HepG2 (cell line): ENCODE results near the gene SLC28A1. TPM values are rescaled to one million over a fixed set of nuclear protein-coding genes. Genes with fewer than 3 reads are reported as not detected.

Source experiments
- AKAP8 ChIP-seq: sonication (generic); formaldehyde crosslinking; IDR thresholded peaks from 2 replicates; pipeline ENCODE4 v1.5.1; 2020; ENCODE audit warnings: mild to moderate bottlenecking, missing genetic modification reagents
- CREB1 ChIP-seq, 2 experiments: fragments of 450-650 bp in 1 of 2; IDR thresholded peaks; 2 replicates each; pipeline ENCODE4 v1.6.1; 2016 to 2017; ENCODE audit warnings: control low read depth in 1 of 2, mild to moderate bottlenecking in 1 of 2, missing compliant biosample characterization in 1 of 2, missing genetic modification characterization in 1 of 2
- EZH2 ChIP-seq: conservative IDR thresholded peaks from 2 replicates; pipeline ENCODE4 v1.6.1; 2012; ENCODE audit warnings: mild to moderate bottlenecking, low read depth, low read length, moderate library complexity
- FLYWCH1 ChIP-seq: sonication (generic); formaldehyde crosslinking; IDR thresholded peaks from 2 replicates; pipeline ENCODE4 v1.8.1; 2023; ENCODE audit warnings: mild to moderate bottlenecking, missing genetic modification reagents
- FOXJ3 ChIP-seq: sonication (generic); formaldehyde crosslinking; IDR thresholded peaks from 2 replicates; pipeline ENCODE4 v1.4.0; 2020; ENCODE audit warnings: missing genetic modification reagents, mild to moderate bottlenecking, borderline replicate concordance
- FOXK1 ChIP-seq: sonication (generic); formaldehyde crosslinking; IDR thresholded peaks from 2 replicates; pipeline ENCODE4 v1.4.0; 2020; ENCODE audit warnings: low read depth, missing genetic modification reagents, borderline replicate concordance
- GATAD2A ChIP-seq: IDR thresholded peaks from 2 replicates; pipeline ENCODE4 v1.6.1; 2016
- HDAC6 ChIP-seq: fragments of 200-600 bp; sonication (generic); IDR thresholded peaks from 2 replicates; pipeline ENCODE4 v1.7.0; 2017; ENCODE audit warnings: mild to moderate bottlenecking, antibody characterized with exemption, low read length, low read depth
- HHEX ChIP-seq: IDR thresholded peaks from 2 replicates; pipeline ENCODE4 v1.6.1; 2016; ENCODE audit warnings: control low read depth
- KMT2A ChIP-seq: sonication (generic); formaldehyde crosslinking; IDR thresholded peaks from 2 replicates; pipeline ENCODE4 v1.4.0; 2020; ENCODE audit warnings: missing genetic modification reagents
- NR1H2 ChIP-seq: sonication (generic); formaldehyde crosslinking; IDR thresholded peaks from 2 replicates; pipeline ENCODE4 v1.8.1; 2022; ENCODE audit warnings: low read depth, missing genetic modification reagents, borderline replicate concordance
- NR2F1 ChIP-seq, 2 experiments: fragments of 450-650 bp in 1 of 2; formaldehyde crosslinking in 1 of 2; IDR thresholded peaks; 2 replicates each; pipeline versions ENCODE4 v1.5.0 to v1.6.1; 2016 to 2020; ENCODE audit warnings: mild to moderate bottlenecking in 1 of 2, missing compliant biosample characterization in 1 of 2, missing genetic modification reagents in 1 of 2, moderate library complexity in 1 of 2
- RFX5 ChIP-seq: IDR thresholded peaks from 2 replicates; pipeline ENCODE4 v1.6.1; 2011; ENCODE audit warnings: low read depth, low read length, improper control_type of control experiment
- RXRA ChIP-seq: sonication (generic); formaldehyde crosslinking; IDR thresholded peaks from 2 replicates; pipeline ENCODE4 v1.5.1; 2020; ENCODE audit warnings: missing genetic modification reagents
- SATB2 ChIP-seq: sonication (generic); formaldehyde crosslinking; IDR thresholded peaks from 2 replicates; pipeline ENCODE4 v1.5.0; 2020; ENCODE audit warnings: missing genetic modification reagents
- SMYD3 ChIP-seq: sonication (generic); formaldehyde crosslinking; IDR thresholded peaks from 2 replicates; pipeline ENCODE4 v1.8.1; 2023; ENCODE audit warnings: mild to moderate bottlenecking, missing genetic modification reagents
- SNRNP70 ChIP-seq: fragments of 200-400 bp; formaldehyde crosslinking; IDR thresholded peaks from 2 replicates; pipeline ENCODE4 v1.6.1; 2017; ENCODE audit warnings: mild to moderate bottlenecking, low read depth, low read length, moderate library complexity
- ZBTB37 ChIP-seq: sonication (generic); formaldehyde crosslinking; IDR thresholded peaks from 2 replicates; pipeline ENCODE4 v1.4.0; 2020; ENCODE audit warnings: mild to moderate bottlenecking, missing genetic modification reagents
- ZFP37 ChIP-seq: sonication (generic); formaldehyde crosslinking; IDR thresholded peaks from 2 replicates; pipeline ENCODE4 v1.4.0; 2020; ENCODE audit warnings: missing genetic modification reagents, borderline replicate concordance
- ZNF572 ChIP-seq: sonication (generic); formaldehyde crosslinking; IDR thresholded peaks from 2 replicates; pipeline ENCODE4 v1.5.1; 2020; ENCODE audit warnings: mild to moderate bottlenecking, missing genetic modification reagents
- ZNF574 ChIP-seq: sonication (generic); formaldehyde crosslinking; IDR thresholded peaks from 2 replicates; pipeline ENCODE4 v1.4.0; 2020; ENCODE audit warnings: missing genetic modification reagents
- ZNF616 ChIP-seq: sonication (generic); formaldehyde crosslinking; IDR thresholded peaks from 2 replicates; pipeline ENCODE4 v1.5.0; 2020; ENCODE audit warnings: low read depth, mild to moderate bottlenecking, missing genetic modification reagents
- ZNF770 ChIP-seq: sonication (generic); formaldehyde crosslinking; IDR thresholded peaks from 2 replicates; pipeline ENCODE4 v1.5.0; 2020; ENCODE audit warnings: mild to moderate bottlenecking, missing genetic modification reagents
- ZNF782 ChIP-seq: sonication (generic); formaldehyde crosslinking; IDR thresholded peaks from 2 replicates; pipeline ENCODE4 v1.4.0; 2020; ENCODE audit warnings: missing genetic modification reagents, mild to moderate bottlenecking, borderline replicate concordance
- polyA plus RNA-seq, 8 experiments: library from polyadenylated mRNA; depleted of rRNA in 3 of 8; stranded (reverse) in 7 of 8; unstranded in 1 of 8; fragments of >200 nt; fragmentation: Illumina TruSeq in 4 of 8; extraction: Trizol in 4 of 8; gene quantifications; 2 replicates each; pipeline versions ENCODE4 v1.2.1 to v1.2.3, GENCODE V29; 2011 to 2016; ENCODE audit warnings: low read depth in 4 of 8, missing spikeins in 1 of 8, mixed read lengths in 1 of 8; ENCODE audit not compliant: insufficient read depth in 1 of 8
- total RNA-seq, 5 experiments: library from RNA; depleted of rRNA; stranded (reverse); fragments of >200 nt; fragmentation: Illumina TruSeq; extraction: Trizol; gene quantifications; 2 replicates each; pipeline ENCODE4 v1.2.3, GENCODE V29; 2016; ENCODE audit warnings: low read depth in 1 of 5

SLC28A1 gene
- total and polyA plus RNA-seq, 2 of the 13 experiments (the other 11 are each of a cell fraction or from before 2014, with no cell fraction given), result 0.31 to 5.8 TPM

- TF ChIP-seq ZBTB37 (CRISPR knock-in tag), result no peak
- no peak for TF ChIP-seq ZNF770 (CRISPR knock-in tag)
- peak in 1 of 2 experiments; percentile 44; a peak in 1 of 4 replicates for TF ChIP-seq NR2F1 (CRISPR knock-in tag; IDR thresholded peaks at IDR 0.05)
- TF ChIP-seq AKAP8 (CRISPR knock-in tag), result no peak
- no peak for TF ChIP-seq SATB2
- TF ChIP-seq SMYD3 (CRISPR knock-in tag), result no peak
- no peak for TF ChIP-seq ZNF782 (CRISPR knock-in tag)
- TF ChIP-seq ZNF574 (CRISPR knock-in tag), result no peak
- TF ChIP-seq HDAC6, result no peak
- TF ChIP-seq FOXK1 (CRISPR knock-in tag), result no peak
- no peak for TF ChIP-seq NR1H2
- TF ChIP-seq HHEX (CRISPR knock-in tag), result peak; percentile 48; the same call in 1 of the 2 replicates
- TF ChIP-seq CREB1 (IDR thresholded peaks at IDR 0.05), result no peak
- TF ChIP-seq CREB1 (CRISPR knock-in tag; IDR thresholded peaks at IDR 0.05), result no peak
- peak; percentile 51; the same call in 1 of the 2 replicates for TF ChIP-seq RXRA (CRISPR knock-in tag)
- TF ChIP-seq RFX5, result no peak
- no peak for TF ChIP-seq ZFP37 (CRISPR knock-in tag)
- TF ChIP-seq EZH2, result no peak
- no peak for TF ChIP-seq FLYWCH1 (CRISPR knock-in tag)
- TF ChIP-seq GATAD2A, result peak; percentile 64
- no peak for TF ChIP-seq FOXJ3 (CRISPR knock-in tag)
- no peak for TF ChIP-seq ZNF572 (CRISPR knock-in tag)
- TF ChIP-seq ZNF616 (CRISPR knock-in tag), result no peak
- TF ChIP-seq SNRNP70, result no peak
- TF ChIP-seq KMT2A (CRISPR knock-in tag), result no peak
Measured at GRCh38 chr15:84883916-84884781, at the start of gene SLC28A1 (continued).
